Right lobe of liver (tissue), 6 donors: ENCODE data around the gene PHKB. TPM values are rescaled to one million over a fixed set of nuclear protein-coding genes. Genes with fewer than 3 reads are reported as not detected.

Experiments
- ATAC-seq, 4 donors: fragments of 200-7000 bp; cut with Tn5 transposase; one replicate each; pipeline ENCODE4 v1.9.1; 2020; ENCODE audit warnings: mild to moderate bottlenecking in 4 of 4, moderate library complexity in 4 of 4
- DNase-seq, 3 donors: peaks; one replicate each; pipeline ENCODE4 v3.0.0-alpha.2; 2020
- H3K27ac ChIP-seq, 3 donors: fragments of 200-600 bp; one replicate each; pipeline ENCODE4 v1.8.0; 2022
- H3K27me3 ChIP-seq, 2 donors: fragments of 200-600 bp; one replicate each; pipeline ENCODE4 v1.8.0; 2022
- H3K36me3 ChIP-seq, 4 donors: fragments of 200-600 bp; sonication (generic) in 1 of 4; one replicate each; pipeline versions ENCODE4 v1.5.1 to v1.8.0; 2017 to 2022; ENCODE audit warnings: control low read depth in 1 of 4
- H3K4me1 ChIP-seq, 4 donors: fragments of 200-600 bp; sonication (generic) in 1 of 4; one replicate each; pipeline versions ENCODE4 v1.5.1 to v1.8.0; 2017 to 2022; ENCODE audit warnings: control low read depth in 1 of 4
- H3K4me3 ChIP-seq, 3 donors: fragments of 200-600 bp; one replicate each; pipeline ENCODE4 v1.8.0; 2022
- H3K9me3 ChIP-seq, 4 donors: fragments of 200-600 bp; sonication (generic) in 1 of 4; one replicate each; pipeline versions ENCODE4 v1.5.1 to v1.8.0; 2017 to 2022; ENCODE audit warnings: control low read depth in 1 of 4
- POLR2A ChIP-seq: fragments of 450-650 bp; IDR thresholded peaks from one replicate; pipeline ENCODE4 v1.6.1; 2017; ENCODE audit warnings: antibody characterized with exemption, mild to moderate bottlenecking
- WGBS: methylation state at CpG from one replicate; pipeline ENCODE4 v1.1.6; 2018; ENCODE audit warnings: low coverage, low lambda C conversion rate; ENCODE audit not compliant: insufficient coverage; ENCODE audit errors: missing lambda C conversion rate; 5-methylcytosine and 5-hydroxymethylcytosine counted together
- intact Hi-C, 2 donors: fragments of 100-400 bp; cut with DNase I; formaldehyde crosslinking; loops; one replicate each; pipeline versions ENCODE4 v1.11.2 to v1.14.1; 2022
- total RNA-seq, 6 experiments: library from RNA; depleted of rRNA in 2 of 6; stranded (reverse); fragments of >200 nt in 2 of 6; fragmentation: NEBNext Ultra II Directional in 3 of 6; extraction: Animal tissue kit (Norgen Biotek cat#: 25700) in 3 of 6; gene quantifications; one replicate each; pipeline versions ENCODE4 v1.1.0 to v1.2.4, GENCODE V29; 2016 to 2023
- TF ChIP-seq, protein P1 (sequence below), 4 donors: fragments of 200-600 bp in 3 of 4; fragments of 450-650 bp in 1 of 4; IDR thresholded peaks; one replicate each; pipeline versions ENCODE4 v1.5.1 to v1.8.0; 2016 to 2022; ENCODE audit warnings: antibody characterized with exemption in 4 of 4, mild to moderate bottlenecking in 2 of 4
- donor health status: DM: no; HTN: yes; CAD: no.
- donor health status: DM: no; HTN: no; CAD: no.
- donor health status: DM: no; HTN: no; CAD: no.
- donor health status: DM: no; HTN: yes; CAD: no.
- donor health status: DM: no; HTN: yes; CAD: no.

PHKB gene
- total RNA-seq, 6 experiments from 2014 or later: 28.9 to 45.3 (median 35.4) TPM

DNA sequence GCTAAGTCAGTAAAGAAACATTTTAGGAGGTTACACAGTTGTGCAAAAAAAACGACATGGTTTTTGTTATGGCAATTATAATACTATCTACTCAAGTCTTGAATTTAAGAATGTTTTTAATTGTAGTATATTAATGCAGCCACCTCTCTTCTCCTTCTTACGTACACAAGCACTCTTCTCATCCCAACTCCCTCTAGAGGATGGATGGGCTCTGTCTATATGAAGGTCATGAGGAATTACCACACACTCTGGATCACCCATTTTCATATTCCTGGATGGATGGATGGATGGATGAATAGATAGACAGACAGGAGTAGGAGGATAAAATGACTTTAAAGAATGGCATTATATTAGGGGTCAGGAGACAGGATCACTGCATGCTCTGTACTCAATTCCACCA, 120.0 kb downstream of the PHKB start:
- WGBS: 89% methylated on average over 2 of the region's 2 CpGs

DNA sequence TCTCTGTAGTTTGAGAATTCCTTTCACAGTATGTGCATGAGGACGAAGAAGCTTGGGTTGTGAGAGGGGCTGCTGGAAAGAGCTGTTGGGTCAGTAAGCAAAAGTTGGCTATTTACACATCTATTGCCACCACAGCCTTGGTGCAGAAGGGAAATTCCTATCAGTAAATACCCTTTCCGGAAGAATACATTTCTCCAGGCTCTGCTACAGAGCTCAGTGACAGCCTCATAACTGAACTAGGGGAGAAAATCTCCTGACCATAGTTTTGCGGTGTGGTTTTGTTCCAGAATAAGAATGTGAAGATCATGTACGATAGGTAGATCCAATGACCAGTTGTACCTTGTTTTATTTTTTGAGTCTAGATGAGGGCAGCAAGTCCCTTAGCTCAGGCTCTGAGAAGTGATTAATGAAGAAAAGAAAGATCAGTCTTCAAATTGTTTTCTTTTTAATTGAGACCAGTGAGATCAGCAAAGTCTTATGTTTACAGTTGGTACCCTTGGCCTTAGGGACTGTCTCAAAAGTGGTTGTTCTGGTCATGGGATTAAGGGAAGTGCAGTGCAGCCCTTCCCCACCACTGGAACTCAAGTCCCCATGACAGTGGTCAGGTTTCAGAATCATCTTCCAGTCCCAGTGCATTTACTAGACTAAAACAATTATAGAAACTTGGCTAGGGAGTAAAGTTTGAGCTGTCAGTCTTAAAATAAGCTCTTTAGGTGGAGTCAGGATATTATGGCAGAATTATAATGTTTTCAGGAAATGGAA, 123.5 kb downstream of the PHKB start:
- no peak overlapping the region for H3K27ac ChIP-seq
- H3K36me3 ChIP-seq: peaks cover 0 to 17% (median 1%) of the 10 kb centered on the region in 4 donors
- H3K4me1 ChIP-seq: no peaks in the 10 kb centered on the region
- ATAC-seq (no peak), DNase-seq (no peak)
- no peak overlapping the region for H3K4me3 ChIP-seq
- intact Hi-C loops: no loop called here
- 83% methylated on average over 4 of the region's 4 CpGs for WGBS
- TF ChIP-seq, protein P1, sequence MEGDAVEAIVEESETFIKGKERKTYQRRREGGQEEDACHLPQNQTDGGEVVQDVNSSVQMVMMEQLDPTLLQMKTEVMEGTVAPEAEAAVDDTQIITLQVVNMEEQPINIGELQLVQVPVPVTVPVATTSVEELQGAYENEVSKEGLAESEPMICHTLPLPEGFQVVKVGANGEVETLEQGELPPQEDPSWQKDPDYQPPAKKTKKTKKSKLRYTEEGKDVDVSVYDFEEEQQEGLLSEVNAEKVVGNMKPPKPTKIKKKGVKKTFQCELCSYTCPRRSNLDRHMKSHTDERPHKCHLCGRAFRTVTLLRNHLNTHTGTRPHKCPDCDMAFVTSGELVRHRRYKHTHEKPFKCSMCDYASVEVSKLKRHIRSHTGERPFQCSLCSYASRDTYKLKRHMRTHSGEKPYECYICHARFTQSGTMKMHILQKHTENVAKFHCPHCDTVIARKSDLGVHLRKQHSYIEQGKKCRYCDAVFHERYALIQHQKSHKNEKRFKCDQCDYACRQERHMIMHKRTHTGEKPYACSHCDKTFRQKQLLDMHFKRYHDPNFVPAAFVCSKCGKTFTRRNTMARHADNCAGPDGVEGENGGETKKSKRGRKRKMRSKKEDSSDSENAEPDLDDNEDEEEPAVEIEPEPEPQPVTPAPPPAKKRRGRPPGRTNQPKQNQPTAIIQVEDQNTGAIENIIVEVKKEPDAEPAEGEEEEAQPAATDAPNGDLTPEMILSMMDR (IDR thresholded peaks at IDR 0.05): no peak
- TF ChIP-seq POLR2A: no peak
- H3K27me3 ChIP-seq: no peaks in the 10 kb centered on the region
- no peaks in the 10 kb centered on the region for H3K9me3 ChIP-seq

More for the DNA sequence above, 120.0 kb downstream of the PHKB start:
- no peaks in the 10 kb centered on the region for H3K36me3 ChIP-seq
- intact Hi-C loops: no loop called here
- H3K9me3 ChIP-seq: no peaks in the 10 kb centered on the region
- no peak overlapping the region for H3K27ac ChIP-seq
- no peaks in the 10 kb centered on the region for H3K4me1 ChIP-seq
- H3K4me3 ChIP-seq: no peak overlapping the region
- ATAC-seq: no peak
- DNase-seq: no peak
- no peaks in the 10 kb centered on the region for H3K27me3 ChIP-seq
- no peak for TF ChIP-seq POLR2A
- TF ChIP-seq, protein P1 (IDR thresholded peaks at IDR 0.05): no peak

DNA sequence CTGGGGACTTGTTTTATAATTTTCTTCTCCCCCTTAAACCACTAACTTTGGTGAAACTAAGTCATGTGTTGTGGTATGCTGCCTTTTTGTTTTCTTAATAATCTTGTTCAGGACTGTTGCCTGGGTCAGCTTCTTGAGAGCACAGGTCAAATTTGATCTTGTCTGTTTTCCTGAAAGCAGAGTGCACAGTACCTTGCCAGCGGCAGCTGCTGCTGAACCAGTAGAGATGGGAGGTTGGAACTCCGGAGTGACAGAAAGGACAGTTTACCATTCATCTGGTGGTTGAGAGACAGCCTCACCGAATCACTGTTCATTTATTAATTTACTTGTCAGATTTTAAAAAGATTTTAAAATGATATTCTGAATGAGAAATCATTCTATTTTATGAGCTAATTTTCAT, 125.0 kb downstream of the PHKB start:
- Histone ChIP-seq H3K27ac (no peak overlapping the region), H3K27me3 (no peaks in the 10 kb centered on the region), H3K4me1 (no peaks in the 10 kb centered on the region), H3K36me3 (peaks cover 0 to 31% (median 5%) of the 10 kb centered on the region in 4 donors), H3K9me3 (no peaks in the 10 kb centered on the region), H3K4me3 (no peak overlapping the region)
- DNase-seq: no peak
- ATAC-seq: no peak
- WGBS: 82% methylated on average over 3 of the region's 3 CpGs
- intact Hi-C loops: no loop called here
- TF ChIP-seq, protein P1 (IDR thresholded peaks at IDR 0.05): no peak
- TF ChIP-seq POLR2A: no peak

DNA sequence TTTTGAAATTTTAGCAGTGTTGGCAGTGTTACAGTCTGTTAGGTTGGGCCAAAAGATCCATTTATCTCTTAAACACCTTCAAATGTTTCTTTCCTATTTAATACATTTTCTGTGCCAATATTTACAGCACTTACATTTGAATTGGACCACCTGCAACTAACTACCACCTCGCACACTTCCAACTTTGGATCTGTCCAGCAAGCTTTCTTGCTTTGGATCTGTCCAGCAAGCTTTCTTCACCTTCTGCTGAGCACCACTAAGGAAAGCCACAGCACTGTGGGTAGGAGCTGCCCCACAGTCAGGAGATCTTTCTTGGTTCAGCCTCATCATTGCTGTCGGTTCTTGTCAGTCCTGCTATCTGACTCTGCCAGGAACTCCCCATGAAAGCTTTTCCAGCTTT, 129.3 kb downstream of the PHKB start:
- DNase-seq (no peak), ATAC-seq (no peak)
- Histone ChIP-seq H3K27ac (no peak overlapping the region), H3K27me3 (no peaks in the 10 kb centered on the region), H3K9me3 (no peaks in the 10 kb centered on the region), H3K4me1 (no peaks in the 10 kb centered on the region), H3K36me3 (peaks cover 0 to 42% (median 6%) of the 10 kb centered on the region in 4 donors), H3K4me3 (no peak overlapping the region)
- WGBS: 95% methylated on average over 2 of the region's 2 CpGs
- TF ChIP-seq POLR2A: no peak
- TF ChIP-seq, protein P1 (IDR thresholded peaks at IDR 0.05): no peak
- intact Hi-C loops: no loop called here
